SK-N-SH treated with all-trans-retinoic acid at 6 μM for 48 hours (cell line): ENCODE results near the gene NSL1.
"Not testable (repeated sequence)": the region's sequence is repeated elsewhere in the genome, so short reads cannot be mapped to it uniquely, and the experiment has no call there.

Source experiments
- ATAC-seq: fragments of 200-7000 bp; cut with Tn5 transposase; 3 replicates; pipeline ENCODE4 v1.9.1; 2020; ENCODE audit warnings: mild to moderate bottlenecking, moderate library complexity
- CSDC2 ChIP-seq: fragments of 250-450 bp; sonication (Bioruptor Pico); IDR thresholded peaks from 2 replicates; pipeline ENCODE4 v1.5.0; 2020; ENCODE audit warnings: mild to moderate bottlenecking, moderate library complexity
- CSRNP3 ChIP-seq: fragments of 250-450 bp; sonication (Bioruptor Pico); IDR thresholded peaks from 2 replicates; pipeline ENCODE4 v1.5.1; 2021; ENCODE audit warnings: mild to moderate bottlenecking, moderate library complexity
- GLIS3 ChIP-seq: fragments of 250-450 bp; sonication (Bioruptor Pico); IDR thresholded peaks from 2 replicates; pipeline ENCODE4 v1.5.0; 2020; ENCODE audit warnings: mild to moderate bottlenecking, moderate library complexity
- ISL1 ChIP-seq: fragments of 250-450 bp; sonication (Bioruptor Pico); IDR thresholded peaks from 2 replicates; pipeline ENCODE4 v2.1.2; 2022; ENCODE audit warnings: mild to moderate bottlenecking, moderate library complexity
- OSR1 ChIP-seq: fragments of 250-450 bp; sonication (Bioruptor Pico); IDR thresholded peaks from 2 replicates; pipeline ENCODE4 v1.8.0; 2022; ENCODE audit warnings: moderate library complexity, mild to moderate bottlenecking, inconsistent platforms
- PATZ1 ChIP-seq: fragments of 250-450 bp; sonication (Bioruptor Pico); IDR thresholded peaks from 2 replicates; pipeline ENCODE4 v1.8.0; 2020; ENCODE audit warnings: mild to moderate bottlenecking, moderate library complexity, borderline replicate concordance
- PPARA ChIP-seq: fragments of 250-450 bp; sonication (Bioruptor Pico); IDR thresholded peaks from 2 replicates; pipeline ENCODE4 v1.5.0; 2020; ENCODE audit warnings: mild to moderate bottlenecking, borderline replicate concordance
- RARB ChIP-seq: fragments of 250-450 bp; sonication (Bioruptor Pico); IDR thresholded peaks from 2 replicates; pipeline ENCODE4 v1.8.0; 2021; ENCODE audit warnings: mild to moderate bottlenecking, moderate library complexity
- SNAI2 ChIP-seq: fragments of 250-450 bp; sonication (Bioruptor Pico); IDR thresholded peaks from 2 replicates; pipeline ENCODE4 v1.5.0; 2020; ENCODE audit warnings: mild to moderate bottlenecking, moderate library complexity
- TOX ChIP-seq: fragments of 250-450 bp; sonication (Bioruptor Pico); IDR thresholded peaks from 2 replicates; pipeline ENCODE4 v1.8.0; 2021; ENCODE audit warnings: mild to moderate bottlenecking, moderate library complexity, borderline replicate concordance
- ZC3H10 ChIP-seq: fragments of 250-450 bp; sonication (Bioruptor Pico); IDR thresholded peaks from 2 replicates; pipeline ENCODE4 v1.5.1; 2021; ENCODE audit warnings: mild to moderate bottlenecking, moderate library complexity
- ZFP3 ChIP-seq: fragments of 250-450 bp; sonication (Bioruptor Pico); IDR thresholded peaks from 2 replicates; pipeline ENCODE4 v1.5.0; 2020; ENCODE audit warnings: mild to moderate bottlenecking, moderate library complexity
- ZFP30 ChIP-seq: fragments of 450-650 bp; formaldehyde crosslinking; IDR thresholded peaks from 2 replicates; pipeline ENCODE4 v1.5.0; 2022; ENCODE audit warnings: mild to moderate bottlenecking, moderate library complexity
- ZNF565 ChIP-seq: fragments of 450-650 bp; formaldehyde crosslinking; conservative IDR thresholded peaks from 2 replicates; pipeline ENCODE4 v1.5.0; 2020; ENCODE audit warnings: low read depth, mild to moderate bottlenecking, moderate library complexity
- ZNF70 ChIP-seq: fragments of 450-650 bp; formaldehyde crosslinking; IDR thresholded peaks from 2 replicates; pipeline ENCODE4 v1.5.0; 2020; ENCODE audit warnings: mild to moderate bottlenecking, moderate library complexity
- ZNF8 ChIP-seq: fragments of 450-650 bp; formaldehyde crosslinking; IDR thresholded peaks from 2 replicates; pipeline ENCODE4 v1.5.0; 2020; ENCODE audit warnings: mild to moderate bottlenecking, moderate library complexity
- TF ChIP-seq, protein P1 (sequence below): fragments of 250-450 bp; sonication (Bioruptor Pico); IDR thresholded peaks from 2 replicates; pipeline ENCODE4 v1.8.0; 2021; ENCODE audit warnings: low read depth, mild to moderate bottlenecking, moderate library complexity, borderline replicate concordance
- TF ChIP-seq, protein P2 (sequence below): fragments of 250-450 bp; sonication (Bioruptor Pico); IDR thresholded peaks from 2 replicates; pipeline ENCODE4 v1.5.1; 2020; ENCODE audit warnings: low read depth, mild to moderate bottlenecking, moderate library complexity

NSL1 gene

GRCh38 chr1:212727386-212728181 lies 64.0 kb downstream of the NSL1 start:
- ATAC-seq, result no peak
- TF ChIP-seq PPARA (CRISPR knock-in tag), result no peak
- no peak for TF ChIP-seq SNAI2 (CRISPR knock-in tag)
- no peak for TF ChIP-seq CSRNP3 (CRISPR knock-in tag)
- TF ChIP-seq GLIS3, result no peak

DNA sequence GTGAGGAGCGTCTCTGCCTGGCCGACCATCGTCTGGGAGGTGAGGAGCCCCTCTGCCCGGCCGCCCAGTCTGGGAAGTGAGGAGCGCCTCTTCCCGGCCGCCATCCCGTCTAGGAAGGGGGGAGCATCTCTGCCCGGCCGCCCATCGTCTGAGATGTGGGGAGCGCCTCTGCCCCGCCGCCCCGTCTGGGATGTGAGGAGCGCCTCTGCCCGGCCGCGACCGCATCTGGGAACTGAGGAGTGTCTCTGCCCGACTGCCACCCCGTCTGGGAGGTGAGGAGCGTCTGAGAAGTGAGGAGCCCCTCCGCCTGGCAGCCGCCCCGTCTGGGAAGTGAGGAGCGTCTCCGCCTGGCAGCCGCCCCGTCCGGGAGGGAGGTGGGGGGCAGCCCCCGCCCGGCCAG lies 66.9 kb downstream of the NSL1 start:
- ATAC-seq, result not testable (repeated sequence)

- no peak for TF ChIP-seq SNAI2 (CRISPR knock-in tag)
- TF ChIP-seq, protein P1, sequence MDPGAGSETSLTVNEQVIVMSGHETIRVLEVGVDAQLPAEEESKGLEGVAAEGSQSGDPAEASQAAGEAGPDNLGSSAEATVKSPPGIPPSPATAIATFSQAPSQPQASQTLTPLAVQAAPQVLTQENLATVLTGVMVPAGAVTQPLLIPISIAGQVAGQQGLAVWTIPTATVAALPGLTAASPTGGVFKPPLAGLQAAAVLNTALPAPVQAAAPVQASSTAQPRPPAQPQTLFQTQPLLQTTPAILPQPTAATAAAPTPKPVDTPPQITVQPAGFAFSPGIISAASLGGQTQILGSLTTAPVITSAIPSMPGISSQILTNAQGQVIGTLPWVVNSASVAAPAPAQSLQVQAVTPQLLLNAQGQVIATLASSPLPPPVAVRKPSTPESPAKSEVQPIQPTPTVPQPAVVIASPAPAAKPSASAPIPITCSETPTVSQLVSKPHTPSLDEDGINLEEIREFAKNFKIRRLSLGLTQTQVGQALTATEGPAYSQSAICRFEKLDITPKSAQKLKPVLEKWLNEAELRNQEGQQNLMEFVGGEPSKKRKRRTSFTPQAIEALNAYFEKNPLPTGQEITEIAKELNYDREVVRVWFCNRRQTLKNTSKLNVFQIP (CRISPR knock-in tag), result no peak
- TF ChIP-seq, protein P2, sequence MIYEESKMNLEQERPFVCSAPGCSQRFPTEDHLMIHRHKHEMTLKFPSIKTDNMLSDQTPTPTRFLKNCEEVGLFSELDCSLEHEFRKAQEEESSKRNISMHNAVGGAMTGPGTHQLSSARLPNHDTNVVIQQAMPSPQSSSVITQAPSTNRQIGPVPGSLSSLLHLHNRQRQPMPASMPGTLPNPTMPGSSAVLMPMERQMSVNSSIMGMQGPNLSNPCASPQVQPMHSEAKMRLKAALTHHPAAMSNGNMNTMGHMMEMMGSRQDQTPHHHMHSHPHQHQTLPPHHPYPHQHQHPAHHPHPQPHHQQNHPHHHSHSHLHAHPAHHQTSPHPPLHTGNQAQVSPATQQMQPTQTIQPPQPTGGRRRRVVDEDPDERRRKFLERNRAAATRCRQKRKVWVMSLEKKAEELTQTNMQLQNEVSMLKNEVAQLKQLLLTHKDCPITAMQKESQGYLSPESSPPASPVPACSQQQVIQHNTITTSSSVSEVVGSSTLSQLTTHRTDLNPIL (CRISPR knock-in tag), result no peak
- TF ChIP-seq GLIS3, result no peak
- no peak for ATAC-seq
Measured at GRCh38 chr1:212722270-212722957, 69.2 kb downstream of the NSL1 start.

- TF ChIP-seq GLIS3, result no peak
- no peak for TF ChIP-seq CSDC2 (CRISPR knock-in tag)
- TF ChIP-seq TOX (CRISPR knock-in tag), result no peak
- TF ChIP-seq, protein P2 (CRISPR knock-in tag), result no peak
- TF ChIP-seq ZFP30 (CRISPR knock-in tag), result no peak
- no peak for TF ChIP-seq ZNF70 (CRISPR knock-in tag)
- no peak for TF ChIP-seq ZNF8
- TF ChIP-seq OSR1, result no peak
- TF ChIP-seq ZC3H10, result no peak
- no peak for TF ChIP-seq ISL1
- TF ChIP-seq PATZ1 (CRISPR knock-in tag), result no peak
- no peak for TF ChIP-seq RARB (CRISPR knock-in tag)
- TF ChIP-seq ZNF565, result no peak
- TF ChIP-seq SNAI2 (CRISPR knock-in tag), result no peak
- no peak for TF ChIP-seq ZFP3 (CRISPR knock-in tag)
Measured at GRCh38 chr1:212721388-212722247, 70.0 kb downstream of the NSL1 start.

More at GRCh38 chr1:212721388-212722247, 70.0 kb downstream of the NSL1 start:
- ATAC-seq, result peak; percentile 88
